Measurements from ENCODE around the gene DVL1.

The DVL1 gene

DNA sequence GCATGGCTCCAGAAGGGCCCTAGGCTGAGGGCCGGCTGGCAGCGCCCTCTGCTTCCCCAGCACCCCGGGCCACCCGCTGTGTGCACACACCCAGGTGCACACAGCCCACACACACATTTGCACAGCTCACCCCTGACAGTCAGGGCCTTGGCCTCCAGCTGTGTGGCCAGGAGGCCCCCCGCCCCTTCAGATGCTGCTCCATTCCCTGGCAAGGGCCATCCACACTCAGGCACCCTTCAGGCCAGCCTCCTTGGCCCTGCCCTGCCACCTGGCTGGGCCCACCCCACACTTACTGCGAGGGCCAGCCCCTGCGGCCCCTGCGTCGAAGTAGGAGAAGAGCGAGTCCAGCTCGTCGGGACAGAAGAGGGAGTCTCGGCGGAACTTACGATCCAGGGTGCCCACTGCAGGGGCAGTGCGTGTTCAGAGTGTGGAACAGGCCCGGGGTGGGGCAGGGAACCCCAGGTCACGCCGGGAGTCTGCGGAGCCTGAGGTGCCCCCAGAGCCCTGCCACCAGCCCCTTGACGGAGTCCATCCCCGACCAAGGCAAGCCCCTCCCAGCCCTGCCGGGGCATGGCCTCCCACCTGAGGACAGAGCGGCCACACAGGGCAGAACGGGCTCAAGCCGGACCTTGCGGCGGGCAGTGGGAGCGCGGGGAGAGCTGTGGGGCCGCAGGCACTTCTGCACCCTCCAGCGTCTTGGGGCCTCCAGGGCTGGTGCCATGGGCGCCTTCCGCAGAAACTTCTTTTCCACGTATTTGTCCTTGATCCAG, 53.9 kb downstream of the DVL1 start:
- no peak for DNase-seq

DNA sequence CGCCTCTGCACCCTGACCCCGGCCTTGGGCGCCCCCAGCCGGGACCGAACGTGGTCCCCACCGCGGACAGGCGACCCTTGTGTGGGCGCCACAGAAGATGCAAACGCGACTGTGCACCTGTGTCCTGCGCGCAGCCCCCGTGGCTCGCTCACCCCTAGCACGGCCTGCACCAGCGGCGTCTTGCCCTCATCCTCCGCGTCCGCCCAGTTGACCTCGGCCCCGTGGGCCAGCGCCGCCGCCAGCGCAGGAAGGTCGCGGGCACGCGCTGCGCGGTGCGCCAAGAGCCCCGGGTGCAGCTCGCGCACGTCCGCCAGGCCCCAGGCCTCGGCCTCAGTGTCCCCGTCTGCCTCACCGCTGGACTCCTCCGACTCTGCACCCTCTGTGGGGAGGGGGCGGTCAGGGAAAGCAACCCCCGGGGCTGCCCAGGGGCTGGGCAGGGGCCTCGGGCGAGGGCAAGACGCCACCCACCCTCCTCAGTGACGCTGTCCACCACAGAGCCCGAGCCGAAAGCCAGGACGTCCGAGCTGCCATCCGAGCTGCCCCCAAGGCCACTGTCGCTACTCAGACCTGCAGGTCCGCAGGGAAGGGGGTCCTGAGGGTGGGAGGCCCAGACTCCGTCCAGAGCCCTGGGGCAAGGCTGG, 54.8 kb downstream of the DVL1 start:
- no peak for DNase-seq

DNA sequence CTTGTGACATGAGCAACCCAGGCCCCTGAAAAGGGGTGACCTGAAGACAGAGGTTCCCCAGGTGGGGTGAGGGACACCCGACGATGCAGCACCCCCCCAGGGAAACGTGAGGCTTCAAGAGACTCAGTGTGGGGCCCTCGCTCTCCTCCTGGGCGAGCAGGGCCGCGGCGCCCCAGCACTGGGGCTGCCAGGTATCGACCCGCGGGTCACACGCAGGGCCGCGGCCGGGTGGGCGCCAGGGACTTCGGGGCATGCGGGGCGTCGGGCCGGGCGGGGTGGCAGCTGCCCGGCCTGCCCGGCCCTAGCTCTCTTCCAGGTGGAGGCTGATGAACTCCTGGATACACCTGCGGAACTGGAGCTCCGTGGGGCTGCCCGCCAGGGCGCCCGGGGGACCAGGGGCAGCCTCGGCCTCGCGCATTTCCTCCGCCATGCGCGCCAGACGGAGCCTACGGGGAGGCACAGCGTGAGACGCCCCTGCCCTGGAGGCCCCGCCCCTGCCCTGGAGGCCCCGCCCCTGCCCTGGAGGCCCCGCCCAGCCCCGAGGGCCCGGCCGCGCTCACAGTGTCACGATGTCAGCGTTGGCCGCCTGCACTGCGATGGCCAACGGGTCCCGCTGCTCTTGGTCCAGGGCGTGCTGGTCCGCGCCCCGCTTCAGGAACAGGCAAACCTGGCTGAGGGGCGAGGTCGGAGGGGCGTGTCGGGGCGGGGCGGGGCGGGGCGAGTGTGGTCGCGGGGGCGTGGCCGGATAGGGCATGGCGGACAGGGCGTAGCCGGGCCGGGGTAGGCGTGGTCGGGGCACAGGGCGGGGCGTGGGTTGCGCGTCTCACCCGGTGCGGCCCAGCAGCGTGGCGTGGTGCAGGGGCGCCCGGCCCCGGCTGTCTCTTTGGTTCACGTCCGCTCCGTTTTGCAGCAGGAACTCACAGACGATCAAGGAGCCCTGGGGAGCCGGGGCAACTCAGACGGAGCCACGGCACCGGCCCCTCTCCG, 55.7 kb downstream of the DVL1 start:
- no peak for DNase-seq

DNA sequence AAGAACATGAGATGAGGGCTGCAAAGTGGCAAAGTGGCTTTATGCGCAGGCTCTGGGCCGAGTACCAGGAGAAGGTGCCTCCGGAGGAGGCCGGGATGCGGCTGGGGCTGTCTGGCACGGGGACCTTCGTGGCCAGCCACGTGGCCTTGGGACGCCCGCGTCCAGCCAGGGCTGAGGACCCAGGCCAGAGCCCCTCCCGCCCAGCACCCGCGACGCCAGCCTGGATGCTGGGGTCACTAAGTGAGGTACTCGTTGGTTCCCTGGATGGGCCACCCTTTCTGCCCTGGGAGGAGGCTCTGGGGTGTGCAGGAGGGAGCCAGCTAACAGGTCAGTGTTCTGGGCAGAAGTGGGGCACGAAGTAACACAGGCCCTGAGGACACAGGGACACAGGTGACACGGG, 56.4 kb downstream of the DVL1 start:
- no peak for DNase-seq

DNA sequence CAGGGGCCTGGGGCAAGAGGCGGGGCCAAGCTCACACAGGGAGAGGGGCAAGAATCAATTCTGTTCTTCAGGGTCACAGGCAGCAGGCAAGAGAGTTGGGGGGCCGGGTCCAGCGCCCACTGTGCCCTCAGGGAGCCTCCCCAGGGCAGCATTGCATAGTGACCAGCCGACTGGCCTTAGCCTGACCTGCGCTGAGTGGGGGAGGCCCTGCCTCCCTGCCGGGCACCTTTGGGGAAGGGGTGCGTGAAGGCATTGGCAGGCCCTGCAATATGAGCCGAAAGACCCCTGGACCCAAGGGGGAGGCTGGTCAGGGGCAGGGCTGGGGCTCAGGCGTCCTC, 56.8 kb downstream of the DVL1 start:
- DNase-seq: no peak

DNA sequence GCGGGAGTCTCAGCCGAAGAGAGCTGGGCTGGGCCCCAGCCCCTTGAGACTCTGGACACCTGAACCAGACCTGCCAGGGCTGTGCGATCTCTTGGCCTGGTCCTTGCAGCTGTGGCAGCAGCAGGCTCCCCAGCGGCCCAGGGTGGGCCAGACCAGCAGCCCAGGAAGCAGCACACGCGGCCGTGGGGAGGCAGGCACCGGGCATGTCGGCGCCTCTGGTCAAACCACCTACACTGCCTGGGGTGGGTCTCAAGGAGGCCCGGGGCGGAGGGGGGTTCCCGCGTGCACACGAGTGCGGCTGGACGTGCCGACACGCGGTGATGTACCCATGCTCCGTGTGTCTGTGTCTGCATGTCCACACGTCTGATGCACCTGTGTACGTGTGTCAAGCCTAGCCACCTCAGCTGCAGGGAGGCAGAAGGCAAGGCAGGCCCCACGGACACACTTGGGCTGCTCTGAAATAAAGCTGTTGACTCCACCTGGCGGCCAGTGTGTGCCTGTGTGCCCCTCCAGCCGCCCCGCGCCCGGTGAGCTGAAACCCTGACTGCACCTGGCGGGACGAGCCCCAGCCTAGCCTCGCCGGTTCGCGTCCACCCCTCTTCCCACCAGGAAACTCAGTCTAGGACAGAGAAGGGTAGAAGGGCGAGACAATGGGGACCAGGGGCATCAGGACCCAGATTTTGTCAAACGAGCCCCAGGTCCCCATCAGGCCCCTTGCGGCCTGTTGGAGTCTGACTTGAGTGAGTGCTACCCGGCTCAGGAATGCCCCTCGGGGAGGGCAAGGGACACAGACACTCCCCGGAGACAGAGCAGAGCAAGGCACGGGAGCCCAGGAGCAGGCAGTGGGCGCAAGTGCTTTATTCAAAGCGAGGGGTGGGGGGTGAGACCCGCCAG, 57.4 kb downstream of the DVL1 start:
- DNase-seq: peak in 2 of 4 experiments; percentile 42 to 50

DNA sequence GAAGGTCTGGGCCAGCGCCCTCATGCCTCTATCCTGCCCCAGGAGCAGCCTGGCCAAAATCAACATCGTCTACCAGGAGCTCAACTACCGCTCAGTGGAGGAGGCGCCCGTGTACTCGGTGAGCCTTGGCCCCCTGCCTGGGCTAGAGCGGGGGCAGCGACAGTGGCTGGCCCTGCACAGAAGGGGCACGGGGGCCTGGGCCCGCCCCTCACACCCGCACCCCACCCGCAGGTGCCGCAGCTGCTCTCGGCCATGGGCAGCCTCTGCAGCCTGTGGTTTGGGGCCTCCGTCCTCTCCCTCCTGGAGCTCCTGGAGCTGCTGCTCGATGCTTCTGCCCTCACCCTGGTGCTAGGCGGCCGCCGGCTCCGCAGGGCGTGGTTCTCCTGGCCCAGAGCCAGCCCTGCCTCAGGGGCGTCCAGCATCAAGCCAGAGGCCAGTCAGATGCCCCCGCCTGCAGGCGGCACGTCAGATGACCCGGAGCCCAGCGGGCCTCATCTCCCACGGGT, 58.1 kb downstream of the DVL1 start:
- no peak for DNase-seq

DNA sequence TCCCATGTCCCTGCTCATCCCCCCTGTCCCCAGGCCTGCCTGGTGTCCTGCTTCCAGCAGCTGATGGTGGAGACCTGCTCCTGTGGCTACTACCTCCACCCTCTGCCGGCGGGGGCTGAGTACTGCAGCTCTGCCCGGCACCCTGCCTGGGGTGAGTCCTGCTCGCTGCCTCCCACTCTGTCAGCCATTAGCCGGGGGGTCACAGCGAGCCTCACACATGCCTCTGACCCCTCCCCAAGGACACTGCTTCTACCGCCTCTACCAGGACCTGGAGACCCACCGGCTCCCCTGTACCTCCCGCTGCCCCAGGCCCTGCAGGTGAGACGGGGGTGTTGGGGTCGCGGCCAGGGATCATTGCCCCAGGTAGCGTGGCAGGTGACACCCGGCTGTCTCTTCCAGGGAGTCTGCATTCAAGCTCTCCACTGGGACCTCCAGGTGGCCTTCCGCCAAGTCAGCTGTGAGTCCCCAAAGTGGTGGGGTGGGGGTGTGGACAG, 58.9 kb downstream of the DVL1 start:
- DNase-seq: peak; percentile 27 to 49 (median 36)

DNA sequence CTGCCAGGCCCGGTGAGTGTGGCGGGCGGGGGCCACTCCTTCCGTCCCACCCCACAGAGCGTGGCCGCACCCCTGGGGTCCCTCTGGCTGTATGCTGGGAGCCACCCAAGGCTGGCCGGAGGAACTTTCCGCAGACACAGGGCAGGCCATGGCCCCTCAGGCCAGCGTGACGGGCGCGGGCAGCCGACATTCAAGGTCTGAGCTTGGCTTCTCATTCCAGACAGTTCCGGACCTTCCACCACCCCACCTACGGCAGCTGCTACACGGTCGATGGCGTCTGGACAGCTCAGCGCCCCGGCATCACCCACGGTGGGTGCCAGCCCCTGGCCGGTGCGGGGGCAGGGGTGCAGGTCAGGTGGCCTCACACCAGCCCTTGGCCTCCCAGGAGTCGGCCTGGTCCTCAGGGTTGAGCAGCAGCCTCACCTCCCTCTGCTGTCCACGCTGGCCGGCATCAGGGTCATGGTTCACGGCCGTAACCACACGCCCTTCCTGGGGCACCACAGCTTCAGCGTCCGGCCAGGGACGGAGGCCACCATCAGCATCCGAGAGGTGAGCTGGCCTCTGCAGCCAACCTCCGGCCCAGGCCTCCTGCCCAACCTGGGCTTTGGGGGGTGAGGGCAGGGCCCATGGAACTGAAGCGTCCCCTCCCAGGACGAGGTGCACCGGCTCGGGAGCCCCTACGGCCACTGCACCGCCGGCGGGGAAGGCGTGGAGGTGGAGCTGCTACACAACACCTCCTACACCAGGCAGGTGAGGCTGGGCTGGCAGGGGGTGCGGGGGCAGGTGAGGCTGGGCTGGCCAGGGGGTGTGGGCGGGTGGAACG, 61.7 kb downstream of the DVL1 start:
- DNase-seq: no peak

DNA sequence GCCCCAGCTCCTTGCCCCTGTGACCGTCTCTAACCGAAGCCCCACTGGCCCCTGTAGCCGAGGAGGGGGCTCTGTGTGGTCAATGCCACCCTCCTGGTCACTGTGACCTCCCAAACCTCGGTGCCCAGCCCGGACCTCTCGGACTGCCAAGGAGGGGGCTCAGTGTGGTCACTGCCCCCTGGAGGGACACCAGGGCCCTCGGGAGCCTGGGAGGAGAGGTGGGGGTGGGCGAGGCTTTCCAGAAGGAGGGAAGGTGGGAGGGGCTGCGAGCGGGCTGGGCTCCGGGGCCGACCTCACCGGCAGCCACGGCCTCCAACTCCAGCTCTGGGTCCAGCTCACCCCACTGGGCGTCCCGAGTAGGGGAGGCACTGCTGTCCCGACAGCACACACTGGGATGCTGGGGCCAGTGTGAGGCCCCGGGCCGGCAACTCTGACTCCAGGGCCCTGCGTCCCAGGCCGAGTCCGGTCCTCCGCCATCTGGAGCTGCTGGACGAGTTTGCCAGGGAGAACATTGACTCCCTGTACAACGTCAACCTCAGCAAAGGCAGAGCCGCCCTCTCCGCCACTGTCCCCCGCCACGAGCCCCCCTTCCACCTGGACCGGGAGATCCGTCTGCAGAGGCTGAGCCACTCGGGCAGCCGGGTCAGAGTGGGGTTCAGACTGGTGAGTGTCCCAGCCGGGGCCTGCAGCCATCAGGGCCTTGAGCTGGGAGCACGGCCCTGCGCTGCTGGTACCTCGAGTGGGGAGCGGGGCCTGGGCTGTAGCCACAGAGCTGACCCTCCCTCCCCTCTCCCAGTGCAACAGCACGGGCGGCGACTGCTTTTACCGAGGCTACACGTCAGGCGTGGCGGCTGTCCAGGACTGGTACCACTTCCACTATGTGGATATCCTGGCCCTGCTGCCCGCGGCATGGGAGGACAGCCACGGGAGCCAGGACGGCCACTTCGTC, 62.6 kb downstream of the DVL1 start:
- no peak for DNase-seq

DNA sequence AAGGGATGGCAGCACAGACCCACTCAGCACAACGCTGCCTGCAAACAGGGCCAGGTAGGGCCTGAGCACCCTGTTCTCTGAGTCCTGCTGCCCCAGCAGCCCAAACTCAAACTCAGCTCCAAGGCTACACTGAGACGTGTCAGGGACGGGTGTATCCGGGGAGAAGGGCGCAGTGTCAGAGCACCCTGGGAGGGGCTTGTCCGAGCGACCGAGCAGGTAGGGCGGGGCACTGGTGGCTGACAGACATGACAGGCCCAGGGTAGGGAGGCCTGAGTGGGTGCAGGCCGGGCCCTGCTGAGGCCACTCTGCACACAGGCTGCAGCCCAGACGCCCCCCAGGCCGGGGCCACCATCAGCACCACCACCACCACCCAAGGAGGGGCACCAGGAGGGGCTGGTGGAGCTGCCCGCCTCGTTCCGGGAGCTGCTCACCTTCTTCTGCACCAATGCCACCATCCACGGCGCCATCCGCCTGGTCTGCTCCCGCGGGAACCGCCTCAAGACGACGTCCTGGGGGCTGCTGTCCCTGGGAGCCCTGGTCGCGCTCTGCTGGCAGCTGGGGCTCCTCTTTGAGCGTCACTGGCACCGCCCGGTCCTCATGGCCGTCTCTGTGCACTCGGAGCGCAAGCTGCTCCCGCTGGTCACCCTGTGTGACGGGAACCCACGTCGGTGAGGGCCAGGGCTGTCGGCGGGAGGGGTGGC, 63.5 kb downstream of the DVL1 start:
- no peak for DNase-seq

All from activated naive CD4-positive, alpha-beta T cell (primary cell).